Liver (tissue), 9 donors: Measurements from ENCODE around the gene ADK. TPM values are rescaled to one million over a fixed set of nuclear protein-coding genes. Genes with fewer than 3 reads are reported as not detected.

Source experiments
- DNase-seq: peaks from one replicate; pipeline ENCODE4 v3.0.0-alpha.2; 2017; ENCODE audit warnings: low spot score
- H3K27ac ChIP-seq, 2 donors: one replicate each; pipeline ENCODE4 v1.7.0; 2013; ENCODE audit warnings: inconsistent platforms in 2 of 2, low read length in 2 of 2, control low read depth in 1 of 2, low read depth in 1 of 2, mild to moderate bottlenecking in 1 of 2
- H3K27me3 ChIP-seq, 4 donors: one replicate each; pipeline versions ENCODE4 v1.6.1 to v1.7.0; 2013; ENCODE audit warnings: low read length in 3 of 4, inconsistent platforms in 1 of 4, mild to moderate bottlenecking in 1 of 4, moderate library complexity in 1 of 4; ENCODE audit not compliant: control insufficient read depth in 4 of 4, insufficient read depth in 4 of 4
- H3K36me3 ChIP-seq, 4 donors: one replicate each; pipeline versions ENCODE4 v1.6.1 to v1.7.0; 2013; ENCODE audit warnings: low read length in 3 of 4, mild to moderate bottlenecking in 3 of 4, low read depth in 1 of 4, moderate library complexity in 1 of 4; ENCODE audit not compliant: control insufficient read depth in 4 of 4, insufficient read depth in 3 of 4
- H3K4me1 ChIP-seq, 4 donors: one replicate each; pipeline versions ENCODE4 v1.6.1 to v1.7.0; 2013; ENCODE audit warnings: low read length in 3 of 4, mild to moderate bottlenecking in 3 of 4, moderate library complexity in 1 of 4; ENCODE audit not compliant: control insufficient read depth in 4 of 4, insufficient read depth in 4 of 4
- H3K4me3 ChIP-seq, 3 donors: one replicate each; pipeline versions ENCODE4 v1.6.1 to v1.7.0; 2013; ENCODE audit warnings: low read length in 3 of 3, control low read depth in 1 of 3, low read depth in 1 of 3, mild to moderate bottlenecking in 1 of 3
- H3K9ac ChIP-seq, 2 donors: one replicate each; pipeline ENCODE4 v1.7.0; 2013; ENCODE audit warnings: low read length in 2 of 2, mild to moderate bottlenecking in 2 of 2, moderate library complexity in 2 of 2, control low read depth in 1 of 2, low read depth in 1 of 2
- H3K9me3 ChIP-seq, 4 donors: one replicate each; pipeline versions ENCODE4 v1.6.1 to v1.7.0; 2013; ENCODE audit warnings: low read length in 3 of 4; ENCODE audit not compliant: control insufficient read depth in 4 of 4
- EGR1 ChIP-seq, 2 donors: IDR thresholded peaks; 2 replicates each; pipeline ENCODE4 v1.6.1; 2016 to 2018; ENCODE audit warnings: antibody characterized with exemption in 2 of 2, low read depth in 2 of 2
- FOXA1 ChIP-seq: IDR thresholded peaks from 2 replicates; pipeline ENCODE4 v1.6.1; 2016; ENCODE audit warnings: antibody characterized with exemption
- FOXA2 ChIP-seq: IDR thresholded peaks from 2 replicates; pipeline ENCODE4 v1.6.1; 2016; ENCODE audit warnings: antibody characterized with exemption
- GABPA ChIP-seq, 2 donors: IDR thresholded peaks in 1 of 2; conservative IDR thresholded peaks in 1 of 2; 2 replicates each; pipeline ENCODE4 v1.6.1; 2016; ENCODE audit warnings: antibody characterized with exemption in 2 of 2, mild to moderate bottlenecking in 1 of 2, moderate library complexity in 1 of 2
- HNF4A ChIP-seq, 2 donors: conservative IDR thresholded peaks; 2 replicates each; pipeline ENCODE4 v1.6.1; 2016; ENCODE audit warnings: antibody characterized with exemption in 2 of 2, mild to moderate bottlenecking in 2 of 2
- HNF4G ChIP-seq: IDR thresholded peaks from 2 replicates; pipeline ENCODE4 v1.6.1; 2016; ENCODE audit warnings: antibody characterized with exemption
- JUND ChIP-seq, 2 donors: IDR thresholded peaks; 2 replicates each; pipeline ENCODE4 v1.6.1; 2016; ENCODE audit warnings: antibody characterized with exemption in 2 of 2
- RAD21 ChIP-seq, 2 donors: IDR thresholded peaks; 2 replicates each; pipeline ENCODE4 v1.6.1; 2016; ENCODE audit warnings: antibody characterized with exemption in 2 of 2, mild to moderate bottlenecking in 2 of 2
- RXRA ChIP-seq, 2 donors: IDR thresholded peaks; 2 replicates each; pipeline ENCODE4 v1.6.1; 2017 to 2018; ENCODE audit warnings: antibody characterized with exemption in 2 of 2, mild to moderate bottlenecking in 1 of 2
- SP1 ChIP-seq: IDR thresholded peaks from 2 replicates; pipeline ENCODE4 v1.6.1; 2018; ENCODE audit warnings: antibody characterized with exemption, mild to moderate bottlenecking
- TAF1 ChIP-seq: conservative IDR thresholded peaks from 2 replicates; pipeline ENCODE4 v1.6.1; 2016; ENCODE audit warnings: antibody characterized with exemption, mild to moderate bottlenecking
- YY1 ChIP-seq: IDR thresholded peaks from 2 replicates; pipeline ENCODE4 v1.6.1; 2016; ENCODE audit warnings: antibody characterized with exemption, mild to moderate bottlenecking
- WGBS: extraction: QIAGEN DNeasy Blood & Tissue Kit; methylation state at CpG from one replicate; pipeline ENCODE4 v1.1.7; 2013; 5-methylcytosine and 5-hydroxymethylcytosine counted together
- polyA plus RNA-seq, 2 donors: library from polyadenylated mRNA; stranded (reverse) in 1 of 2; unstranded in 1 of 2; fragments of 200-250 nt in 1 of 2; fragments of >200 nt in 1 of 2; fragmentation: Nextera tagmentation in 1 of 2; extraction: Ambion mirVana in 1 of 2; gene quantifications; one replicate each; pipeline versions ENCODE4 v1.2.1 to v1.2.3, GENCODE V29; 2013 to 2015
- total RNA-seq, 2 donors: library from RNA; depleted of rRNA; stranded (reverse); fragments of >200 nt; gene quantifications; one replicate each; pipeline ENCODE4 v1.2.3, GENCODE V29; 2014
- TF ChIP-seq, protein P1 (sequence below): fragments of 150-350 bp; IDR thresholded peaks from 2 replicates; pipeline ENCODE4 v1.5.1; 2017; ENCODE audit warnings: improper control_type of control experiment, low read depth, low read length; ENCODE audit not compliant: missing input control
- TF ChIP-seq, protein P2 (sequence below): IDR thresholded peaks from 2 replicates; pipeline ENCODE4 v1.6.1; 2016; ENCODE audit warnings: antibody characterized with exemption
- TF ChIP-seq, protein P3 (sequence below): IDR thresholded peaks from 2 replicates; pipeline ENCODE4 v1.6.1; 2016; ENCODE audit warnings: antibody characterized with exemption, mild to moderate bottlenecking
- TF ChIP-seq, protein P4 (sequence below): IDR thresholded peaks from 2 replicates; pipeline ENCODE4 v1.6.1; 2016; ENCODE audit warnings: antibody characterized with exemption
- TF ChIP-seq, protein P5 (sequence below): IDR thresholded peaks from 2 replicates; pipeline ENCODE4 v1.6.1; 2016; ENCODE audit warnings: antibody characterized with exemption
- donor health status: healthy.
- donor health status: healthy.
- donor health status: healthy.
- donor health status: healthy.
- donor health status: healthy.

ADK gene
- total and polyA plus RNA-seq, 4 donors = 18.0 to 110 (median 65.5) TPM

DNA sequence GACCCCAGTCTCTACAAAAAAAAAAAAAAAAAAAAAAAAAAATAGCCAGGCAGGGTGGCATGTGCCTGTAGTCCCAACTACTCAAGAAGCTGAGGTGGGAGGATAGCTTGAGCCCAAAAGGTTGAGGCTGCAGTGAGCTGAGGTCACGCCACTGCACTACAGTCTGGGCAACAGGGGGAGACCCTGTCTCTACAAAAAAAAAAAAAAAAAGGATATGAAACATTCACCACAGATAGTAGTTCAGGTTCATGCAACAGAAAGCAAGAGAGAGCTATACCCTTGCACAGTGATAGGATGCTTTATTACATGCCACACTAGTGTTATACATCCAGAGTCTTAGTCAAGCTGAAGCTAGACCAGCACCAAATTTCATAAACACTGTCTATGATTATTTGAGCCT, 526.9 kb downstream of the ADK start:
- Histone ChIP-seq H3K27me3 (no peaks in the 10 kb centered on the region), H3K27ac (no peak overlapping the region), H3K36me3 (peaks cover 0 to 15% (median 5%) of the 10 kb centered on the region in 4 donors), H3K9me3 (no peaks in the 10 kb centered on the region), H3K4me3 (no peak overlapping the region), H3K4me1 (peaks cover 0 to under 1% (median 0%) of the 10 kb centered on the region in 4 donors), H3K9ac (no peak overlapping the region)
- 97% methylated on average over 1 of the region's 1 CpG for WGBS
- TF ChIP-seq, protein P1, sequence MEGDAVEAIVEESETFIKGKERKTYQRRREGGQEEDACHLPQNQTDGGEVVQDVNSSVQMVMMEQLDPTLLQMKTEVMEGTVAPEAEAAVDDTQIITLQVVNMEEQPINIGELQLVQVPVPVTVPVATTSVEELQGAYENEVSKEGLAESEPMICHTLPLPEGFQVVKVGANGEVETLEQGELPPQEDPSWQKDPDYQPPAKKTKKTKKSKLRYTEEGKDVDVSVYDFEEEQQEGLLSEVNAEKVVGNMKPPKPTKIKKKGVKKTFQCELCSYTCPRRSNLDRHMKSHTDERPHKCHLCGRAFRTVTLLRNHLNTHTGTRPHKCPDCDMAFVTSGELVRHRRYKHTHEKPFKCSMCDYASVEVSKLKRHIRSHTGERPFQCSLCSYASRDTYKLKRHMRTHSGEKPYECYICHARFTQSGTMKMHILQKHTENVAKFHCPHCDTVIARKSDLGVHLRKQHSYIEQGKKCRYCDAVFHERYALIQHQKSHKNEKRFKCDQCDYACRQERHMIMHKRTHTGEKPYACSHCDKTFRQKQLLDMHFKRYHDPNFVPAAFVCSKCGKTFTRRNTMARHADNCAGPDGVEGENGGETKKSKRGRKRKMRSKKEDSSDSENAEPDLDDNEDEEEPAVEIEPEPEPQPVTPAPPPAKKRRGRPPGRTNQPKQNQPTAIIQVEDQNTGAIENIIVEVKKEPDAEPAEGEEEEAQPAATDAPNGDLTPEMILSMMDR = no peak
- TF ChIP-seq SP1 = no peak
- TF ChIP-seq YY1 = no peak
- TF ChIP-seq HNF4A (conservative IDR thresholded peaks at IDR 0.05) = no peak
- no peak for TF ChIP-seq GABPA (IDR thresholded peaks at IDR 0.05 in 1 of 2, conservative IDR thresholded peaks at IDR 0.05 in 1 of 2)
- no peak for TF ChIP-seq RXRA (IDR thresholded peaks at IDR 0.05)
- TF ChIP-seq, protein P2, sequence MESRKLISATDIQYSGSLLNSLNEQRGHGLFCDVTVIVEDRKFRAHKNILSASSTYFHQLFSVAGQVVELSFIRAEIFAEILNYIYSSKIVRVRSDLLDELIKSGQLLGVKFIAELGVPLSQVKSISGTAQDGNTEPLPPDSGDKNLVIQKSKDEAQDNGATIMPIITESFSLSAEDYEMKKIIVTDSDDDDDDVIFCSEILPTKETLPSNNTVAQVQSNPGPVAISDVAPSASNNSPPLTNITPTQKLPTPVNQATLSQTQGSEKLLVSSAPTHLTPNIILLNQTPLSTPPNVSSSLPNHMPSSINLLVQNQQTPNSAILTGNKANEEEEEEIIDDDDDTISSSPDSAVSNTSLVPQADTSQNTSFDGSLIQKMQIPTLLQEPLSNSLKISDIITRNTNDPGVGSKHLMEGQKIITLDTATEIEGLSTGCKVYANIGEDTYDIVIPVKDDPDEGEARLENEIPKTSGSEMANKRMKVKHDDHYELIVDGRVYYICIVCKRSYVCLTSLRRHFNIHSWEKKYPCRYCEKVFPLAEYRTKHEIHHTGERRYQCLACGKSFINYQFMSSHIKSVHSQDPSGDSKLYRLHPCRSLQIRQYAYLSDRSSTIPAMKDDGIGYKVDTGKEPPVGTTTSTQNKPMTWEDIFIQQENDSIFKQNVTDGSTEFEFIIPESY = no peak
- TF ChIP-seq, protein P3, sequence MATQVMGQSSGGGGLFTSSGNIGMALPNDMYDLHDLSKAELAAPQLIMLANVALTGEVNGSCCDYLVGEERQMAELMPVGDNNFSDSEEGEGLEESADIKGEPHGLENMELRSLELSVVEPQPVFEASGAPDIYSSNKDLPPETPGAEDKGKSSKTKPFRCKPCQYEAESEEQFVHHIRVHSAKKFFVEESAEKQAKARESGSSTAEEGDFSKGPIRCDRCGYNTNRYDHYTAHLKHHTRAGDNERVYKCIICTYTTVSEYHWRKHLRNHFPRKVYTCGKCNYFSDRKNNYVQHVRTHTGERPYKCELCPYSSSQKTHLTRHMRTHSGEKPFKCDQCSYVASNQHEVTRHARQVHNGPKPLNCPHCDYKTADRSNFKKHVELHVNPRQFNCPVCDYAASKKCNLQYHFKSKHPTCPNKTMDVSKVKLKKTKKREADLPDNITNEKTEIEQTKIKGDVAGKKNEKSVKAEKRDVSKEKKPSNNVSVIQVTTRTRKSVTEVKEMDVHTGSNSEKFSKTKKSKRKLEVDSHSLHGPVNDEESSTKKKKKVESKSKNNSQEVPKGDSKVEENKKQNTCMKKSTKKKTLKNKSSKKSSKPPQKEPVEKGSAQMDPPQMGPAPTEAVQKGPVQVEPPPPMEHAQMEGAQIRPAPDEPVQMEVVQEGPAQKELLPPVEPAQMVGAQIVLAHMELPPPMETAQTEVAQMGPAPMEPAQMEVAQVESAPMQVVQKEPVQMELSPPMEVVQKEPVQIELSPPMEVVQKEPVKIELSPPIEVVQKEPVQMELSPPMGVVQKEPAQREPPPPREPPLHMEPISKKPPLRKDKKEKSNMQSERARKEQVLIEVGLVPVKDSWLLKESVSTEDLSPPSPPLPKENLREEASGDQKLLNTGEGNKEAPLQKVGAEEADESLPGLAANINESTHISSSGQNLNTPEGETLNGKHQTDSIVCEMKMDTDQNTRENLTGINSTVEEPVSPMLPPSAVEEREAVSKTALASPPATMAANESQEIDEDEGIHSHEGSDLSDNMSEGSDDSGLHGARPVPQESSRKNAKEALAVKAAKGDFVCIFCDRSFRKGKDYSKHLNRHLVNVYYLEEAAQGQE = no peak
- no peak for TF ChIP-seq TAF1
- TF ChIP-seq JUND (IDR thresholded peaks at IDR 0.05) = no peak
- TF ChIP-seq HNF4G = no peak
- no peak for TF ChIP-seq FOXA2
- TF ChIP-seq EGR1 (IDR thresholded peaks at IDR 0.05; ENCODE audit: low read depth in 2 of 2) = no peak
- no peak for TF ChIP-seq FOXA1
- TF ChIP-seq, protein P4, sequence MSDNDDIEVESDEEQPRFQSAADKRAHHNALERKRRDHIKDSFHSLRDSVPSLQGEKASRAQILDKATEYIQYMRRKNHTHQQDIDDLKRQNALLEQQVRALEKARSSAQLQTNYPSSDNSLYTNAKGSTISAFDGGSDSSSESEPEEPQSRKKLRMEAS = no peak
- DNase-seq = no peak

DNA sequence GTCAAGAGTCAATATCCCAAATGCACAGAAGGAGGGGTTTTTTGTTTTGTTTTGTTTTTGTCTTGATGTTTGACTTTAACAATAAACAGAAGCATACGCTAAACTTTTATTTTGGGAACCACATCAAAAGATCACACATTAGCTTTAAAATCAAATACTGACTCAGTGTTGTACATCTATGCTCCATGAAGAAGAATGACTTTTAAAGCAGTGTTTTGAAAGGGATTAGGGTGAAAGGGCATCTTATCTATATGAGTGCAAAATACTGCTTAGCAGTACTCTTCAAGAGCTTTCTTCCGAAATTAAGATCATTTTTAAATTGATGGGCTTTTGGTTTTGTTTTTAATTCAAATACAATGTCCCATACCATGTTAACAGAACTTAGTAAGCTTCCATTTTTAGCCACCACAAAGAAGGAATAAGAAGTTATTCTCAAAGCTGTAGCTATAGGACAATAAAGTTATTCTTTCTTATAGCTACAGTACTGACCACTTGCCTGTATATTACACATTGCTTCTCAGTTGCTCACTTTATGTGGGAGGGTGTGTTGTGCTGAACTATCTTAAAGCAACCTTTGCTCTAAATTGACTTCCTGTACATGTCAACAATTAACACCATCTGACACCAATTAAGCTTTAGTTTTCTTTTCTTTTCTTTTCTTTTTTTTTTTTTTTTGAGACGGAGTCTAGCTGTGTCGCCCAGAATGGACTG, 531.1 kb downstream of the ADK start:
- Histone ChIP-seq H3K27ac (no peak overlapping the region), H3K9me3 (no peaks in the 10 kb centered on the region), H3K9ac (no peak overlapping the region), H3K4me1 (peaks cover 0 to 10% (median under 1%) of the 10 kb centered on the region in 4 donors), H3K36me3 (peaks cover 0 to 3% (median 1%) of the 10 kb centered on the region in 4 donors), H3K4me3 (no peak overlapping the region), H3K27me3 (no peaks in the 10 kb centered on the region)
- no peak for DNase-seq
- TF ChIP-seq, protein P5, sequence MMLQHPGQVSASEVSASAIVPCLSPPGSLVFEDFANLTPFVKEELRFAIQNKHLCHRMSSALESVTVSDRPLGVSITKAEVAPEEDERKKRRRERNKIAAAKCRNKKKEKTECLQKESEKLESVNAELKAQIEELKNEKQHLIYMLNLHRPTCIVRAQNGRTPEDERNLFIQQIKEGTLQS = no peak
- TF ChIP-seq JUND (IDR thresholded peaks at IDR 0.05) (no peak), RAD21 (IDR thresholded peaks at IDR 0.05) (no peak), TAF1 (no peak), SP1 (no peak)
- TF ChIP-seq, protein P4 = no peak
- TF ChIP-seq, protein P3 = no peak
- 83% methylated on average over 4 of the region's 4 CpGs for WGBS
